DND-41 (cell line): ENCODE results near the gene PIK3CG.
"Not testable (repeated sequence)": the region's sequence is repeated elsewhere in the genome, so short reads cannot be mapped to it uniquely, and the experiment has no call there.

ENCODE experiments used
- ATAC-seq: fragments of 200-7000 bp; cut with Tn5 transposase; 3 replicates; pipeline ENCODE4 v1.9.1; 2021; ENCODE audit warnings: low read depth; ENCODE audit not compliant: insufficient read depth
- DNase-seq: peaks from one replicate; pipeline ENCODE4 v3.0.0-alpha.2; 2020
- H2AFZ ChIP-seq: 2 replicates; pipeline ENCODE4 v1.6.0; 2012; ENCODE audit warnings: low read depth, low read length
- H3K27ac ChIP-seq: 2 replicates; pipeline ENCODE4 v1.5.1; 2012; ENCODE audit warnings: low read length, inconsistent platforms
- H3K27me3 ChIP-seq: fragments of 200-600 bp; sonication (generic); 2 replicates; pipeline ENCODE4 v1.6.0; 2012; ENCODE audit warnings: low read length, mild to moderate bottlenecking, inconsistent platforms; ENCODE audit not compliant: insufficient read depth, poor library complexity
- H3K36me3 ChIP-seq: 2 replicates; pipeline ENCODE4 v1.5.1; 2012; ENCODE audit warnings: low read length, inconsistent platforms; ENCODE audit not compliant: insufficient read depth
- H3K4me1 ChIP-seq: 2 replicates; pipeline ENCODE4 v1.5.1; 2012; ENCODE audit warnings: mild to moderate bottlenecking, low read length; ENCODE audit not compliant: insufficient read depth
- H3K4me2 ChIP-seq: 2 replicates; pipeline ENCODE4 v1.6.0; 2012; ENCODE audit warnings: mild to moderate bottlenecking, moderate library complexity, low read length, inconsistent platforms; ENCODE audit not compliant: insufficient read depth
- H3K4me3 ChIP-seq, 2 experiments: fragments of 200-600 bp in 1 of 2; shearing (Covaris generic) in 1 of 2; 2 replicates each; pipeline ENCODE4 v1.5.1; 2012 to 2016; ENCODE audit warnings: inconsistent platforms in 2 of 2, low read length in 2 of 2, mild to moderate bottlenecking in 2 of 2, low read depth in 1 of 2, moderate library complexity in 1 of 2
- H3K79me2 ChIP-seq: 2 replicates; pipeline ENCODE4 v1.6.0; 2012; ENCODE audit warnings: low read length, inconsistent platforms; ENCODE audit not compliant: insufficient read depth
- H3K9ac ChIP-seq: 2 replicates; pipeline ENCODE4 v1.6.0; 2012; ENCODE audit warnings: low read depth, mild to moderate bottlenecking, inconsistent platforms, low read length, moderate library complexity
- H3K9me3 ChIP-seq: 2 replicates; pipeline ENCODE4 v1.5.1; 2012; ENCODE audit warnings: low read length, moderate library complexity, mild to moderate bottlenecking, inconsistent platforms; ENCODE audit not compliant: insufficient read depth, severe bottlenecking
- H4K20me1 ChIP-seq: 2 replicates; pipeline ENCODE4 v1.6.0; 2012; ENCODE audit warnings: low read length; ENCODE audit not compliant: insufficient read depth
- CTCF ChIP-seq: IDR thresholded peaks from 2 replicates; pipeline ENCODE4 v1.5.1; 2012; ENCODE audit warnings: borderline replicate concordance, low read length, moderate library complexity, mild to moderate bottlenecking; ENCODE audit not compliant: poor library complexity, severe bottlenecking; ENCODE audit errors: extremely low read depth
- EZH2 ChIP-seq: IDR thresholded peaks from 3 replicates; pipeline ENCODE4 v1.6.1; 2012; ENCODE audit warnings: borderline replicate concordance, low read depth, mild to moderate bottlenecking, moderate library complexity, low read length, inconsistent platforms; ENCODE audit not compliant: severe bottlenecking

The PIK3CG gene

GRCh38 chr7:106891548-106892410 lies 26.7 kb downstream of the PIK3CG start:
- H4K20me1 ChIP-seq = no peaks in the 10 kb centered on the region
- DNase-seq = no peak
- peaks cover 80% of the 10 kb centered on the region for H3K36me3 ChIP-seq
- no peaks in the 10 kb centered on the region for H3K27me3 ChIP-seq
- H3K9ac ChIP-seq = no peak overlapping the region
- no peak overlapping the region for H2AFZ ChIP-seq
- TF ChIP-seq EZH2 = no peak
- TF ChIP-seq CTCF = no peak
- H3K4me1 ChIP-seq = peaks cover 8% of the 10 kb centered on the region; the same call in 1 of the 2 replicates
- no peak overlapping the region for H3K4me2 ChIP-seq
- H3K4me3 ChIP-seq = no peak overlapping the region
- H3K27ac ChIP-seq = no peak overlapping the region
- no peaks in the 10 kb centered on the region for H3K9me3 ChIP-seq
- H3K79me2 ChIP-seq = no peaks in the 10 kb centered on the region
- ATAC-seq = no peak

- no peak overlapping the region for H3K27ac ChIP-seq
- no peak for ATAC-seq
- H3K36me3 ChIP-seq = peaks cover 74% of the 10 kb centered on the region
Measured at GRCh38 chr7:106893591-106893990, 28.5 kb downstream of the PIK3CG start.

GRCh38 chr7:106895246-106895864 lies 30.3 kb downstream of the PIK3CG start:
- H3K4me2 ChIP-seq = no peak overlapping the region
- peak; percentile 91 for ATAC-seq

More at GRCh38 chr7:106893591-106893990, 28.5 kb downstream of the PIK3CG start:
- no peak overlapping the region for H3K4me3 ChIP-seq
- no peaks in the 10 kb centered on the region for H3K79me2 ChIP-seq
- no peak for DNase-seq
- H3K4me2 ChIP-seq = no peak overlapping the region
- H3K9me3 ChIP-seq = no peaks in the 10 kb centered on the region
- no peak overlapping the region for H2AFZ ChIP-seq
- H3K27me3 ChIP-seq = no peaks in the 10 kb centered on the region
- TF ChIP-seq CTCF (no peak), EZH2 (no peak)
- H3K9ac ChIP-seq = no peak overlapping the region
- H4K20me1 ChIP-seq = no peaks in the 10 kb centered on the region
- H3K4me1 ChIP-seq = peaks cover 8% of the 10 kb centered on the region; the same call in 1 of the 2 replicates

GRCh38 chr7:106896231-106896630 lies 31.1 kb downstream of the PIK3CG start:
- Histone ChIP-seq H2AFZ (no peak overlapping the region), H3K9ac (no peak overlapping the region), H3K4me1 (peaks cover 8% of the 10 kb centered on the region; the same call in 1 of the 2 replicates), H3K4me2 (no peak overlapping the region), H3K79me2 (no peaks in the 10 kb centered on the region), H3K27me3 (no peaks in the 10 kb centered on the region), H4K20me1 (no peaks in the 10 kb centered on the region; the same call in 1 of the 2 replicates), H3K9me3 (no peaks in the 10 kb centered on the region), H3K36me3 (peaks cover 57% of the 10 kb centered on the region), H3K4me3 (no peak overlapping the region), H3K27ac (no peak overlapping the region)
- no peak for ATAC-seq
- no peak for DNase-seq
- TF ChIP-seq EZH2 (no peak), CTCF (no peak)

More at GRCh38 chr7:106895246-106895864, 30.3 kb downstream of the PIK3CG start:
- Histone ChIP-seq H3K9me3 (no peaks in the 10 kb centered on the region), H3K4me1 (peaks cover 8% of the 10 kb centered on the region; the same call in 1 of the 2 replicates), H2AFZ (no peak overlapping the region), H3K9ac (no peak overlapping the region), H3K79me2 (no peaks in the 10 kb centered on the region), H3K36me3 (peaks cover 65% of the 10 kb centered on the region), H3K27ac (no peak overlapping the region; the same call in 1 of the 2 replicates), H3K27me3 (no peaks in the 10 kb centered on the region), H3K4me3 (no peak overlapping the region), H4K20me1 (no peaks in the 10 kb centered on the region)
- DNase-seq = peak; percentile 60
- no peak for TF ChIP-seq EZH2

GRCh38 chr7:106897553-106897952 lies 32.5 kb downstream of the PIK3CG start:
- not testable (repeated sequence) for DNase-seq, H3K4me3 ChIP-seq, ATAC-seq, H3K9ac ChIP-seq, H3K4me2 ChIP-seq, H3K9me3 ChIP-seq, H2AFZ ChIP-seq, H3K27ac ChIP-seq, H3K79me2 ChIP-seq, H3K27me3 ChIP-seq, H3K4me1 ChIP-seq, H4K20me1 ChIP-seq
- H3K36me3 ChIP-seq = peaks cover 46% of the 10 kb centered on the region
